NCI-H2196 (cell line): ENCODE measurements around the gene CATSPERB.
A peak's percentile ranks its signal among the peaks of the same experiment; 100 is the strongest.
"Not testable (repeated sequence)": the region's sequence is repeated elsewhere in the genome, so short reads cannot be mapped to it uniquely, and the experiment has no call there.

Source experiments
- DNase-seq: peaks from one replicate; lab custom pipeline; 2025; ENCODE audit not compliant: unreplicated experiment; lab: John Stamatoyannopoulos, UW

CATSPERB gene

DNA sequence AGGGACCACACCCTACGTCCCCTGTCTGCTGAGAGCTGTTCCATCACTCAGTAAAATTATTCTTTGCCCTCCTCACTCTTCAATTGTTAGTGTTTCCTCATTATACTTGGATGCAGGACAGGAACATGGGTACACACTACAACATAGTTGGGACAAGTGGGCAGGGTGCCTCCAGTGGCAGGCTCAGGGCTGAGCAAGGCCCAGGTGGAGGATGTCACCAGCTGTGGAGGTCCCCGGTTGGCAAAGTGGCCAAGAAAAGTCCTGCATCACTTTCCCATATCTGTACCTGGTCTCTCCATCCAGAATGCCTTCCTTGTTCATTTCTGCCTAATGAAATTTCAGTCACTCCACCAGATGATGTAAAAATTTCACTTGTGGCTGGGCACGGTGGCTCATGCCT is 149.1 kb downstream of the CATSPERB start:
- no peak for DNase-seq

DNA sequence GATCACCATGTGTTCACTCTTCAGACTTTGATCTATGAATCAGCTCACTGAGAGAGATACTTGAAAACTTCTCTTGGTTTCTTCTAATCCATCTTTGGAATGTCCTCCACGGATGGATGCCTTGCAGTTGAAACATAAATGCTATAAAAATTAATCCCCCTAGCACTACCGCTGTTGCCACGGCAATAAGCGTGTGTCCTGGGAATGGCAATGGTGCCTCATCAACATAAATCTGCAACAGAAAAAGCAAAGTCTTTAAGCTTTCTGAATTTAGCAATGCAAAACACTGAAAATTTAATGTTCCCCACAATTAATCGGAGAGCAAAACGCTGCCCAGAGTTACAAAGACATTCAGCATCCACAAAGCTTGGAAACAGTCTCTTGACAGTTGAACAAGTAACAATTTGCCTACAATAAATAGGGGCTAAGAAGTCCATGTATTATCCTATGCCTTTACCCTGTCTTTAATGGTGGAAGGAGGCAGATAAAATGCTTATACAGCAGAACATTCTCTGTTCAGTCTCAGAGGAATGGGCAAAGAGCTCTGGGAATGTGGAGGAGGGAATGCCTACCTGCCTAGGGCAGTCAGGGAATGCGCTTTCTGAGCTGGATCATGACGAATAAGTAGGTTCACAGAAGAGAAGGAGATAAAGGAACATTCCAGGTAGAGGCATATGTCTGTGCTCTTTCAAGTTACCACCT is 150.9 kb downstream of the CATSPERB start:
- DNase-seq: no peak

- no peak for DNase-seq
Measured at GRCh38 chr14:91577632-91578233, 154.2 kb downstream of the CATSPERB start.

DNA sequence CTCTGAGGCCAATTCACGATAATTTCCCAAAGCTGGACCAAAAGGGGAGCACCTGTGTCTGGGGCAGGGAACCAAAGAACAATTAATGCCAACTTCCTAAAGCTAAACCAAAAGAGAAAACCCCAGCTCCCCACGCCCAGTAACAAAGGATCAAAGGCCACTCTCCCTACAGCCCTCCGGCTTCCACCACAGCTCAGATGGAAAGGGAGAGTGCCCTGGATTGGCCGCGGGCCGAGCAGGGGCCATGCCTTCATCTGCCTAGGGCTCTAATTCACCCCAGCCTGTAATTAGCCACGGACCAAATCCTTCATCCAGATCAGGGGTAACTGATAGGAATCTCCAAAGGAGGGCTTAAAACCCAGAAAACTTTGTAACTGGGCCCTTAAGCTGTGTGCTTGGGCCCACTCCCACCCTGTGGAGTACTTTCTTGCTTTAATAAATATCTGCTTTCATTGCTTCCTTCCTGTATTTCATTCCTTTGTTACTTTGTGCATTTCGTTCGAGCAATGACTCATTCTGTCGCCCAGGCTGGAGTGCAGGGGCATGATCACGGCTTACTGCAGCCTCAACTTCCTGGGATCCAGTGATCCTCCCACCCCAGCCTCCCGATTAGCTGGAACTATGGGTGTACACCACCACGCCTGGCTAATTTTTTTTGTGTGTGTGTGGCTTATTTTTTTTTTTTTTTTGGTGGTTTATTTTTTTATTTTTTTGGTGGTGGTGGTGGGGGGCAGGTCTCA is 156.2 kb downstream of the CATSPERB start:
- DNase-seq: no peak

DNA sequence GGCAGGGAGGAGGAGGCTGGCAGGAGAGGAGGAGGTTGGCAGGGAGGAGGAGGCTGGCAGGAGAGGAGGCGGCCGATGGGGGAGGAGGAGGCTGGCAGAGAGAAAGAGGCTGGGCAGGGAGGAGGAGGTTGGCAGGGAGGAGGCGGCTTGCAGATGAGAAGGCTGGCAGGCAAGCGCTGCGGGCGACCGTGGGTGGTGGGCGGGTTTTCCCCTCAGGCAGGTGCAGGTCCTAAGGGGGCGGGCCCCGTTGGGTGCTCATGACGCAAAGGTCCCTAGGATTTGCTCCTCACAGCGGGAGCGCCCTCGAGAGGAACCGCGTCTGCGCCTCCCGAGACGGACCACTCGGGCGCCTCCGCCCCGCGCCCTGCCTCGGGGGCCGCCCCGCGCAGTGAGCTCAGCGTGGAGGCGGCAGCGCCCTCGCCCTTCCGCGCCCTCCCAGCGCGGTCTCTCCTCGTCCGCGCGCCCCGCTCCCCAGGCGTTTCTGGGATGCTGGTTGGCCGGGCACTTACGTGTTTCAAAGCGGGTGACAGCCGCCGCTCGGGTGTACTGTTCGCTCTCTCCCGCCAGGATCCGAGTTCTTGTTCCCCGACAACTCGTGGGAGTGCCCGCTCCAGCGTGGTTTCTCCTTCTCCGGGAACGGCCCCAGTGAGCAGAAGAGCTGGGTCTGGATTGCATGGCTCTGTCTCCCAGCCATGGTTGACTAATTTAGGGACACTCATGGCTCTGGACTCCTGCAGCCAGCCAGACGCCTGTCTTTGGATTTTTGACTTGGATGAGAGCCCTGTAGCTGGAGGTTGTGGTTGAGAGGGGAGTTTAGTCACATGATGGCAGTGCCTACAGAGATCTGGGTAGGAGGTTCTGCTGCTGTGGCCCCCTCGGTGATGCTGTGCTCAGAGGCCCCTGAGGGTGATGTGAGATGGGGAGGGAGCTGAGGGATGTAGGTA is 157.7 kb downstream of the CATSPERB start:
- DNase-seq: peak; percentile 70

- no peak for DNase-seq
Measured at GRCh38 chr14:91573528-91573893, 158.4 kb downstream of the CATSPERB start.

- no peak for DNase-seq
Measured at GRCh38 chr14:91570021-91570420, 161.9 kb downstream of the CATSPERB start.

DNA sequence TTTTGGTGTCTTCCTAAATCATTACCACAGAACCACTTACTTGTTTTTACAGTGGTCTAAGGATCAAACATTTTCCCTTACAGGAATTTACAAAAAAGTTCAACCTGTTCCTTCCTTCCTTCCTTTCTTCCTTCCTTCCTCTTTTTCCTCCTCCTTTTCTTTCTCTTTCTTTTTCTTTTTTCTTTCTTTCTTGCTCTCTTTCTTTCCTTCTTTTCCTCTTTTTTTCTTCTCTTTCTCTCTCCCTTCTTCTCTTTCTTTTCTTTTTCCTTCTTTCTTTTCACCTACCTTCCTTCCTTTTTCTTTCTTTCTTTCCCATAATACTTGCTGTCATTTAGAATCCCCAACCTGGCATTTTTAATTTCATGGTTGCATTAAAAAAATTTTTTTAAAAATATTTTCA is 162.6 kb downstream of the CATSPERB start:
- DNase-seq: no peak

DNA sequence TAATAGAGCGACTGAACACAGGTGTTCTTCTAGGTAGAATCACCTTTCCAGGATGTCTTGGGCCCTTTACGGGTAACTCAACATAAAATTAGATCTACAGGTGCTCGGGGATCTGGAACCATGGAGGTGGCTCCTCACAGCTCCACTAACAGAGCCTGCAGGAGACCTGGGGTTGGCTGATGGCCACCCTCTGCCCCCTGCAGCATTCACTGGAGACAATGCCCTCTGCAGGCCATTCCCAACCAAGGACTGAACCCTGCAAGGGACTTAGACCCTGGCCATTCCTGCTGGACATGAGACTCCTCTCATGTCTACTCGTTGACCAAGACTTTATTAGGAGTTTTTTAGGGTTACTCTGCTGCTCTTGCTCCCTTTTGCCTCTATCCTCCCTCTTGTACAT is 163.3 kb downstream of the CATSPERB start:
- no peak for DNase-seq

- not testable (repeated sequence) for DNase-seq
Measured at GRCh38 chr14:91567827-91568226, 164.1 kb downstream of the CATSPERB start.

- DNase-seq: no peak
Measured at GRCh38 chr14:91555531-91555930, 176.4 kb downstream of the CATSPERB start.

GRCh38 chr14:91554535-91555332 is 177.2 kb downstream of the CATSPERB start:
- no peak for DNase-seq

DNA sequence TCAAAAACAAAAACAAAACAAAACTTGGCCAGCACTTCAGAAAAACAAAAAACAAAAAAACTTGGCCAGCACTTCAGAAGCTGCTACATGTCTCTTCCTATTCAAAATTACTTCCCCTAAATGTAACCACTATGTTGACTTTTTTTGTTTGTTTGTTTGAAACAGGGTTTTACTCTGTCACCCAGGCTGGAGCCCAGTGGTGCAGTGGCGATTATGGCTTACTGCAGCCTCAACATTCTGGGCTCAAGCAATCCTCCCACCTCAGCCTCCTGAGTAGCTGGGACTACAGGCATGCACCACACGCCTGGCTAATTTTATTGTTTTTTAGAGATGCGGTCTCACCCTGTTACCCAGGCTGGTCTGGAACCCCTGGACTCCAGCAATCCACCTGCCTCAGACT is 183.8 kb downstream of the CATSPERB start:
- no peak for DNase-seq

GRCh38 chr14:91545946-91546716 is 185.8 kb downstream of the CATSPERB start:
- DNase-seq: no peak

GRCh38 chr14:91545204-91545603 is 186.7 kb downstream of the CATSPERB start:
- DNase-seq: no peak

DNA sequence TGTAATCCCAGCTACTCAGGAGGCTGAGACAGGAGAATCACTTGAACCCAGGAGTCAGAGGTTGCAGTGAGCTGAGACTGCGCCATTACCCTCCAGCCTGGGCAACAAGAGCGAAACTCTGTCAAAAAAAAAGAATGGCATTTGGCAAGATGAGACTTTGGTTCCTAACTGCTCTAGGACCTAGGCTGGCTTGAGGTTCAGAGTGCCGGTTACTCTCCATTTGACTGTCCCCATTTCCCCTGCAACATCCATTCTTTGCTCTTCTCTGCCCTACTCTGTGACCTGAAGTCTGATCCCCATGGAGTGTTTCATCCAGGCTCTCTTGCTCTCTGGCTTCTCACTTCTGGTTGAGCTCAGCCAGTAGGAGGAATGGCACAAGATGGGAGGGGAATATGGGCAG is 195.6 kb downstream of the CATSPERB start:
- no peak for DNase-seq

- not testable (repeated sequence) for DNase-seq
Measured at GRCh38 chr14:91534059-91534458, 197.8 kb downstream of the CATSPERB start.

GRCh38 chr14:91533623-91534022 is 198.3 kb downstream of the CATSPERB start:
- no peak for DNase-seq
